Keratinocyte (primary cell): Measurements from ENCODE around the gene PDGFB.

Experiments used
- CTCF ChIP-seq, 3 experiments: IDR thresholded peaks in 1 of 3; conservative IDR thresholded peaks in 1 of 3; optimal IDR thresholded peaks in 1 of 3; 2 replicates in 2 of 3; 3 replicates in 1 of 3; pipeline versions ENCODE3 to v1.5.1; 2011; ENCODE audit warnings: low read length in 3 of 3, mild to moderate bottlenecking in 3 of 3, moderate library complexity in 2 of 3, control low read depth in 1 of 3, inconsistent platforms in 1 of 3; ENCODE audit not compliant: insufficient read depth in 2 of 3; ENCODE audit errors: extremely low read depth in 1 of 3
- EZH2 ChIP-seq: IDR thresholded peaks from one replicate; pipeline ENCODE4 v1.6.1; 2012; ENCODE audit warnings: inconsistent platforms, mild to moderate bottlenecking, low read length, moderate library complexity

GRCh38 chr22:39208013-39208680 lies 36.6 kb downstream of the PDGFB start:
- TF ChIP-seq EZH2 (no peak), CTCF (optimal IDR thresholded peaks at IDR 0.05 in 1 of 3, IDR thresholded peaks at IDR 0.05 in 1 of 3, conservative IDR thresholded peaks at IDR 0.05 in 1 of 3; ENCODE audit: extremely low read depth in 1 of 3, insufficient read depth in 2 of 3, low read length in 3 of 3) (no peak)
